ENCODE data around the gene ZCCHC24. TPM values are rescaled to one million over a fixed set of nuclear protein-coding genes. Genes with fewer than 3 reads are reported as not detected.
"Not testable (repeated sequence)": the region's sequence is repeated elsewhere in the genome, so short reads cannot be mapped to it uniquely, and the experiment has no call there.

The ZCCHC24 gene
- total and polyA plus RNA-seq, 3 donors from 2014 or later: 27.7 to 38.6 (median 31.3) TPM

GRCh38 chr10:79451046-79451699 lies 5.7 kb upstream of the ZCCHC24 start:
- 92 to 96% methylated on average over 14 of the region's 14 CpGs for WGBS, 2 donors
- H3K27me3 ChIP-seq: no peaks in the 10 kb centered on the region
- peak; percentile 10 for DNase-seq
- H3K36me3 ChIP-seq (ENCODE audit: low read depth, missing control alignments): no peaks in the 10 kb centered on the region
- no peak overlapping the region for H3K4me3 ChIP-seq
- H3K4me1 ChIP-seq: peaks cover 4% of the 10 kb centered on the region
- H3K27ac ChIP-seq: no peak overlapping the region
- TF ChIP-seq POLR2A (IDR thresholded peaks at IDR 0.05) (no peak), CTCF (IDR thresholded peaks at IDR 0.05) (no peak)
- intact Hi-C loops (cut with DNase I; ENCODE audit: low total_unique reads): no loop called here
- no peaks in the 10 kb centered on the region for H3K9me3 ChIP-seq

- 84 to 88% methylated on average over 5 of the region's 5 CpGs for WGBS, 2 donors
- TF ChIP-seq POLR2A (IDR thresholded peaks at IDR 0.05) (no peak), CTCF (IDR thresholded peaks at IDR 0.05) (no peak)
- H3K27me3 ChIP-seq: no peaks in the 10 kb centered on the region
- no peak overlapping the region for H3K27ac ChIP-seq
- H3K4me3 ChIP-seq: no peak overlapping the region
- intact Hi-C loops (cut with DNase I; ENCODE audit: low total_unique reads): no loop called here
- peaks cover 4% of the 10 kb centered on the region for H3K4me1 ChIP-seq
- H3K9me3 ChIP-seq: no peaks in the 10 kb centered on the region
- no peak for DNase-seq
- H3K36me3 ChIP-seq (ENCODE audit: low read depth, missing control alignments): no peaks in the 10 kb centered on the region
These were observed 4.0 kb upstream of the ZCCHC24 start for GRCh38 chr10:79449181-79450146.

GRCh38 chr10:79448732-79449049 lies 3.3 kb upstream of the ZCCHC24 start:
- no peaks in the 10 kb centered on the region for H3K27me3 ChIP-seq
- TF ChIP-seq CTCF (IDR thresholded peaks at IDR 0.05) (no peak), POLR2A (IDR thresholded peaks at IDR 0.05) (no peak)
- no peak overlapping the region for H3K27ac ChIP-seq
- H3K4me3 ChIP-seq: no peak overlapping the region
- no peaks in the 10 kb centered on the region for H3K9me3 ChIP-seq
- H3K36me3 ChIP-seq (ENCODE audit: low read depth, missing control alignments): no peaks in the 10 kb centered on the region
- intact Hi-C loops (cut with DNase I; ENCODE audit: low total_unique reads): no loop called here
- no peak for DNase-seq
- WGBS, 2 donors: 81 to 82% methylated on average over 2 of the region's 2 CpGs
- H3K4me1 ChIP-seq: peaks cover 11% of the 10 kb centered on the region

- Histone ChIP-seq H3K27ac (no peak overlapping the region), H3K27me3 (no peaks in the 10 kb centered on the region), H3K4me1 (peaks cover 17% of the 10 kb centered on the region), H3K4me3 (no peak overlapping the region), H3K36me3 (ENCODE audit: low read depth, missing control alignments) (no peaks in the 10 kb centered on the region), H3K9me3 (no peaks in the 10 kb centered on the region)
- intact Hi-C loops (cut with DNase I; ENCODE audit: low total_unique reads): no loop called here
- TF ChIP-seq CTCF (IDR thresholded peaks at IDR 0.05): no peak
- no peak for DNase-seq
- 93 to 95% methylated on average over 5 of the region's 5 CpGs for WGBS, 2 donors
These were observed 2.7 kb upstream of the ZCCHC24 start for GRCh38 chr10:79447911-79448731.

GRCh38 chr10:79447249-79447648 lies 1.8 kb upstream of the ZCCHC24 start:
- peaks cover 24% of the 10 kb centered on the region for H3K4me1 ChIP-seq
- H3K27ac ChIP-seq; DNase-seq; H3K36me3 ChIP-seq (ENCODE audit: low read depth, missing control alignments); H3K27me3 ChIP-seq; intact Hi-C loops (cut with DNase I; ENCODE audit: low total_unique reads); H3K9me3 ChIP-seq; H3K4me3 ChIP-seq: not testable (repeated sequence)
- WGBS, 2 donors: 57 to 70% methylated on average over 6 of the region's 6 CpGs

Data from testis (tissue), 3 donors.